ENCODE results near the gene RPL19. TPM values are rescaled to one million over a fixed set of nuclear protein-coding genes. Genes with fewer than 3 reads are reported as not detected.

RPL19 gene
- total and polyA plus RNA-seq, 2 experiments from 2014 or later = 1,594 to 2,627 TPM

DNA sequence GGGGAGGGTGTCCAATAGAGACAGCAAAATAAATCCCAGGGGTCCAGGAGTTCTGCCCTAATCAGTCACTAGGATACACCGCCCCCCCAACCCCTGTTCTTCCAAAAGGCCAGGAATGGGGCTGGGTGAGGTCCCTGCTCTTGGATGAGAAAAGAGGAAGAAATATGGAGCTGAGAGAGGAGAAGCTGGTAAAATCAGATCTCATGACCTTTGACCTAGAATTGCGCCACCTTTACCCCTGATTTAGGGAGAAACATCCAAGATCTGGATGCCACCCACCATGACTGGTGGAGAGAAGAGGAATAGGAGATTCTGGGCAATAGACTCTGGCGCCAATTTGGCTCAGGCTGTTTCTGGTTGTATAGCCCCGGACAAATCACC lies 1.9 kb upstream of the RPL19 start:
- Mint-ChIP-seq H3K4me3 (peak overlapping the region; percentile 88), H3K27me3 (ENCODE audit: insufficient read depth, low read depth, poor library complexity) (peaks cover 25% of the 10 kb centered on the region), H3K36me3 (ENCODE audit: low read depth) (peaks cover 41% of the 10 kb centered on the region), H3K9me3 (no peaks in the 10 kb centered on the region; the same call in 2 of the 3 replicates), H3K27ac (peak overlapping the region; percentile 82), H3K4me1 (peaks cover 55% of the 10 kb centered on the region)
- Histone ChIP-seq H3K9me2 (ENCODE audit: insufficient read depth) (no peaks in the 10 kb centered on the region), H3K79me2 (replicated peaks; ENCODE audit: insufficient read depth) (peaks cover 50% of the 10 kb centered on the region), H3K27me3 (ENCODE audit: insufficient read depth) (no peaks in the 10 kb centered on the region), H3K27ac (ENCODE audit: low read depth) (peak overlapping the region; percentile 89), H4K20me1 (replicated peaks; ENCODE audit: insufficient read depth) (peaks cover 21% of the 10 kb centered on the region), H2AFZ (peak overlapping the region; percentile 81; the same call in 1 of the 2 replicates), H3K4me1 (ENCODE audit: insufficient read depth) (peaks cover 45% of the 10 kb centered on the region), H3K4me2 (peak overlapping the region; percentile 89), H3F3A (replicated peaks; ENCODE audit: low read depth) (peaks cover 36% of the 10 kb centered on the region), H3K36me3 (ENCODE audit: insufficient read depth) (peaks cover 29% of the 10 kb centered on the region), H3K4me3 (peak overlapping the region; percentile 93)
- DNase-seq (ENCODE audit: low spot score) (no peak), ATAC-seq (no peak)
- TF ChIP-seq, protein P1, sequence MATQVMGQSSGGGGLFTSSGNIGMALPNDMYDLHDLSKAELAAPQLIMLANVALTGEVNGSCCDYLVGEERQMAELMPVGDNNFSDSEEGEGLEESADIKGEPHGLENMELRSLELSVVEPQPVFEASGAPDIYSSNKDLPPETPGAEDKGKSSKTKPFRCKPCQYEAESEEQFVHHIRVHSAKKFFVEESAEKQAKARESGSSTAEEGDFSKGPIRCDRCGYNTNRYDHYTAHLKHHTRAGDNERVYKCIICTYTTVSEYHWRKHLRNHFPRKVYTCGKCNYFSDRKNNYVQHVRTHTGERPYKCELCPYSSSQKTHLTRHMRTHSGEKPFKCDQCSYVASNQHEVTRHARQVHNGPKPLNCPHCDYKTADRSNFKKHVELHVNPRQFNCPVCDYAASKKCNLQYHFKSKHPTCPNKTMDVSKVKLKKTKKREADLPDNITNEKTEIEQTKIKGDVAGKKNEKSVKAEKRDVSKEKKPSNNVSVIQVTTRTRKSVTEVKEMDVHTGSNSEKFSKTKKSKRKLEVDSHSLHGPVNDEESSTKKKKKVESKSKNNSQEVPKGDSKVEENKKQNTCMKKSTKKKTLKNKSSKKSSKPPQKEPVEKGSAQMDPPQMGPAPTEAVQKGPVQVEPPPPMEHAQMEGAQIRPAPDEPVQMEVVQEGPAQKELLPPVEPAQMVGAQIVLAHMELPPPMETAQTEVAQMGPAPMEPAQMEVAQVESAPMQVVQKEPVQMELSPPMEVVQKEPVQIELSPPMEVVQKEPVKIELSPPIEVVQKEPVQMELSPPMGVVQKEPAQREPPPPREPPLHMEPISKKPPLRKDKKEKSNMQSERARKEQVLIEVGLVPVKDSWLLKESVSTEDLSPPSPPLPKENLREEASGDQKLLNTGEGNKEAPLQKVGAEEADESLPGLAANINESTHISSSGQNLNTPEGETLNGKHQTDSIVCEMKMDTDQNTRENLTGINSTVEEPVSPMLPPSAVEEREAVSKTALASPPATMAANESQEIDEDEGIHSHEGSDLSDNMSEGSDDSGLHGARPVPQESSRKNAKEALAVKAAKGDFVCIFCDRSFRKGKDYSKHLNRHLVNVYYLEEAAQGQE (IDR thresholded peaks at IDR 0.05; ENCODE audit: unreplicated experiment) = no peak
- TF ChIP-seq ZNF114 (CRISPR knock-in tag; IDR thresholded peaks at IDR 0.05) (no peak), JUNB (IDR thresholded peaks at IDR 0.05; ENCODE audit: unreplicated experiment) (no peak), NANOG (IDR thresholded peaks at IDR 0.05; ENCODE audit: borderline replicate concordance) (no peak), STAT1 (IDR thresholded peaks at IDR 0.05; ENCODE audit: unreplicated experiment) (no peak), EZH2 (IDR thresholded peaks at IDR 0.05; ENCODE audit: low read depth, unreplicated experiment) (no peak), EZH2phosphoT487 (IDR thresholded peaks at IDR 0.05; ENCODE audit: unreplicated experiment) (no peak), POLR2AphosphoS5 (IDR thresholded peaks at IDR 0.05; ENCODE audit: low read depth) (no peak; the same call in 1 of the 2 replicates), CREB1 (CRISPR knock-in tag; IDR thresholded peaks at IDR 0.05; ENCODE audit: low read depth) (no peak), ZNF331 (CRISPR knock-in tag; IDR thresholded peaks at IDR 0.05; ENCODE audit: low read depth) (no peak)
- TF ChIP-seq, protein P2, sequence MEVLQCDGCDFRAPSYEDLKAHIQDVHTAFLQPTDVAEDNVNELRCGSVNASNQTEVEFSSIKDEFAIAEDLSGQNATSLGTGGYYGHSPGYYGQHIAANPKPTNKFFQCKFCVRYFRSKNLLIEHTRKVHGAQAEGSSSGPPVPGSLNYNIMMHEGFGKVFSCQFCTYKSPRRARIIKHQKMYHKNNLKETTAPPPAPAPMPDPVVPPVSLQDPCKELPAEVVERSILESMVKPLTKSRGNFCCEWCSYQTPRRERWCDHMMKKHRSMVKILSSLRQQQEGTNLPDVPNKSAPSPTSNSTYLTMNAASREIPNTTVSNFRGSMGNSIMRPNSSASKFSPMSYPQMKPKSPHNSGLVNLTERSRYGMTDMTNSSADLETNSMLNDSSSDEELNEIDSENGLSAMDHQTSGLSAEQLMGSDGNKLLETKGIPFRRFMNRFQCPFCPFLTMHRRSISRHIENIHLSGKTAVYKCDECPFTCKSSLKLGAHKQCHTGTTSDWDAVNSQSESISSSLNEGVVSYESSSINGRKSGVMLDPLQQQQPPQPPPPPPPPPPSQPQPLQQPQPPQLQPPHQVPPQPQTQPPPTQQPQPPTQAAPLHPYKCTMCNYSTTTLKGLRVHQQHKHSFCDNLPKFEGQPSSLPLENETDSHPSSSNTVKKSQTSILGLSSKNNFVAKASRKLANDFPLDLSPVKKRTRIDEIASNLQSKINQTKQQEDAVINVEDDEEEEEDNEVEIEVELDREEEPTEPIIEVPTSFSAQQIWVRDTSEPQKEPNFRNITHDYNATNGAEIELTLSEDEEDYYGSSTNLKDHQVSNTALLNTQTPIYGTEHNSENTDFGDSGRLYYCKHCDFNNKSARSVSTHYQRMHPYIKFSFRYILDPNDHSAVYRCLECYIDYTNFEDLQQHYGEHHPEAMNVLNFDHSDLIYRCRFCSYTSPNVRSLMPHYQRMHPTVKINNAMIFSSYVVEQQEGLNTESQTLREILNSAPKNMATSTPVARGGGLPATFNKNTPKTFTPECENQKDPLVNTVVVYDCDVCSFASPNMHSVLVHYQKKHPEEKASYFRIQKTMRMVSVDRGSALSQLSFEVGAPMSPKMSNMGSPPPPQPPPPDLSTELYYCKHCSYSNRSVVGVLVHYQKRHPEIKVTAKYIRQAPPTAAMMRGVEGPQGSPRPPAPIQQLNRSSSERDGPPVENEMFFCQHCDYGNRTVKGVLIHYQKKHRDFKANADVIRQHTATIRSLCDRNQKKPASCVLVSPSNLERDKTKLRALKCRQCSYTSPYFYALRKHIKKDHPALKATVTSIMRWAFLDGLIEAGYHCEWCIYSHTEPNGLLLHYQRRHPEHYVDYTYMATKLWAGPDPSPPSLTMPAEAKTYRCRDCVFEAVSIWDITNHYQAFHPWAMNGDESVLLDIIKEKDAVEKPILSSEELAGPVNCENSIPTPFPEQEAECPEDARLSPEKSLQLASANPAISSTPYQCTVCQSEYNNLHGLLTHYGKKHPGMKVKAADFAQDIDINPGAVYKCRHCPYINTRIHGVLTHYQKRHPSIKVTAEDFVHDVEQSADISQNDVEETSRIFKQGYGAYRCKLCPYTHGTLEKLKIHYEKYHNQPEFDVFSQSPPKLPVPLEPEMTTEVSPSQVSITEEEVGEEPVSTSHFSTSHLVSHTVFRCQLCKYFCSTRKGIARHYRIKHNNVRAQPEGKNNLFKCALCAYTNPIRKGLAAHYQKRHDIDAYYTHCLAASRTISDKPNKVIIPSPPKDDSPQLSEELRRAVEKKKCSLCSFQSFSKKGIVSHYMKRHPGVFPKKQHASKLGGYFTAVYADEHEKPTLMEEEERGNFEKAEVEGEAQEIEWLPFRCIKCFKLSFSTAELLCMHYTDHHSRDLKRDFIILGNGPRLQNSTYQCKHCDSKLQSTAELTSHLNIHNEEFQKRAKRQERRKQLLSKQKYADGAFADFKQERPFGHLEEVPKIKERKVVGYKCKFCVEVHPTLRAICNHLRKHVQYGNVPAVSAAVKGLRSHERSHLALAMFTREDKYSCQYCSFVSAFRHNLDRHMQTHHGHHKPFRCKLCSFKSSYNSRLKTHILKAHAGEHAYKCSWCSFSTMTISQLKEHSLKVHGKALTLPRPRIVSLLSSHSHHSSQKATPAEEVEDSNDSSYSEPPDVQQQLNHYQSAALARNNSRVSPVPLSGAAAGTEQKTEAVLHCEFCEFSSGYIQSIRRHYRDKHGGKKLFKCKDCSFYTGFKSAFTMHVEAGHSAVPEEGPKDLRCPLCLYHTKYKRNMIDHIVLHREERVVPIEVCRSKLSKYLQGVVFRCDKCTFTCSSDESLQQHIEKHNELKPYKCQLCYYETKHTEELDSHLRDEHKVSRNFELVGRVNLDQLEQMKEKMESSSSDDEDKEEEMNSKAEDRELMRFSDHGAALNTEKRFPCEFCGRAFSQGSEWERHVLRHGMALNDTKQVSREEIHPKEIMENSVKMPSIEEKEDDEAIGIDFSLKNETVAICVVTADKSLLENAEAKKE (CRISPR knock-in tag; IDR thresholded peaks at IDR 0.05) = no peak
- TF ChIP-seq, protein P3, sequence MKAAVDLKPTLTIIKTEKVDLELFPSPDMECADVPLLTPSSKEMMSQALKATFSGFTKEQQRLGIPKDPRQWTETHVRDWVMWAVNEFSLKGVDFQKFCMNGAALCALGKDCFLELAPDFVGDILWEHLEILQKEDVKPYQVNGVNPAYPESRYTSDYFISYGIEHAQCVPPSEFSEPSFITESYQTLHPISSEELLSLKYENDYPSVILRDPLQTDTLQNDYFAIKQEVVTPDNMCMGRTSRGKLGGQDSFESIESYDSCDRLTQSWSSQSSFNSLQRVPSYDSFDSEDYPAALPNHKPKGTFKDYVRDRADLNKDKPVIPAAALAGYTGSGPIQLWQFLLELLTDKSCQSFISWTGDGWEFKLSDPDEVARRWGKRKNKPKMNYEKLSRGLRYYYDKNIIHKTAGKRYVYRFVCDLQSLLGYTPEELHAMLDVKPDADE (IDR thresholded peaks at IDR 0.05) = no peak
- TF ChIP-seq, protein P4, sequence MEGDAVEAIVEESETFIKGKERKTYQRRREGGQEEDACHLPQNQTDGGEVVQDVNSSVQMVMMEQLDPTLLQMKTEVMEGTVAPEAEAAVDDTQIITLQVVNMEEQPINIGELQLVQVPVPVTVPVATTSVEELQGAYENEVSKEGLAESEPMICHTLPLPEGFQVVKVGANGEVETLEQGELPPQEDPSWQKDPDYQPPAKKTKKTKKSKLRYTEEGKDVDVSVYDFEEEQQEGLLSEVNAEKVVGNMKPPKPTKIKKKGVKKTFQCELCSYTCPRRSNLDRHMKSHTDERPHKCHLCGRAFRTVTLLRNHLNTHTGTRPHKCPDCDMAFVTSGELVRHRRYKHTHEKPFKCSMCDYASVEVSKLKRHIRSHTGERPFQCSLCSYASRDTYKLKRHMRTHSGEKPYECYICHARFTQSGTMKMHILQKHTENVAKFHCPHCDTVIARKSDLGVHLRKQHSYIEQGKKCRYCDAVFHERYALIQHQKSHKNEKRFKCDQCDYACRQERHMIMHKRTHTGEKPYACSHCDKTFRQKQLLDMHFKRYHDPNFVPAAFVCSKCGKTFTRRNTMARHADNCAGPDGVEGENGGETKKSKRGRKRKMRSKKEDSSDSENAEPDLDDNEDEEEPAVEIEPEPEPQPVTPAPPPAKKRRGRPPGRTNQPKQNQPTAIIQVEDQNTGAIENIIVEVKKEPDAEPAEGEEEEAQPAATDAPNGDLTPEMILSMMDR (conservative IDR thresholded peaks at IDR 0.05; ENCODE audit: low read depth in 2 of 2) = no peak
